DND-41 (cell line): ENCODE results near the gene RBAK.

Experiments used
- ATAC-seq: fragments of 200-7000 bp; cut with Tn5 transposase; 3 replicates; pipeline ENCODE4 v1.9.1; 2021; ENCODE audit warnings: low read depth; ENCODE audit not compliant: insufficient read depth
- DNase-seq: peaks from one replicate; pipeline ENCODE4 v3.0.0-alpha.2; 2020
- H2AFZ ChIP-seq: 2 replicates; pipeline ENCODE4 v1.6.0; 2012; ENCODE audit warnings: low read depth, low read length
- H3K27ac ChIP-seq: 2 replicates; pipeline ENCODE4 v1.5.1; 2012; ENCODE audit warnings: low read length, inconsistent platforms
- H3K27me3 ChIP-seq: fragments of 200-600 bp; sonication (generic); 2 replicates; pipeline ENCODE4 v1.6.0; 2012; ENCODE audit warnings: low read length, mild to moderate bottlenecking, inconsistent platforms; ENCODE audit not compliant: insufficient read depth, poor library complexity
- H3K36me3 ChIP-seq: 2 replicates; pipeline ENCODE4 v1.5.1; 2012; ENCODE audit warnings: low read length, inconsistent platforms; ENCODE audit not compliant: insufficient read depth
- H3K4me1 ChIP-seq: 2 replicates; pipeline ENCODE4 v1.5.1; 2012; ENCODE audit warnings: mild to moderate bottlenecking, low read length; ENCODE audit not compliant: insufficient read depth
- H3K4me2 ChIP-seq: 2 replicates; pipeline ENCODE4 v1.6.0; 2012; ENCODE audit warnings: mild to moderate bottlenecking, moderate library complexity, low read length, inconsistent platforms; ENCODE audit not compliant: insufficient read depth
- H3K4me3 ChIP-seq, 2 experiments: fragments of 200-600 bp in 1 of 2; shearing (Covaris generic) in 1 of 2; 2 replicates each; pipeline ENCODE4 v1.5.1; 2012 to 2016; ENCODE audit warnings: inconsistent platforms in 2 of 2, low read length in 2 of 2, mild to moderate bottlenecking in 2 of 2, low read depth in 1 of 2, moderate library complexity in 1 of 2
- H3K79me2 ChIP-seq: 2 replicates; pipeline ENCODE4 v1.6.0; 2012; ENCODE audit warnings: low read length, inconsistent platforms; ENCODE audit not compliant: insufficient read depth
- H3K9ac ChIP-seq: 2 replicates; pipeline ENCODE4 v1.6.0; 2012; ENCODE audit warnings: low read depth, mild to moderate bottlenecking, inconsistent platforms, low read length, moderate library complexity
- H3K9me3 ChIP-seq: 2 replicates; pipeline ENCODE4 v1.5.1; 2012; ENCODE audit warnings: low read length, moderate library complexity, mild to moderate bottlenecking, inconsistent platforms; ENCODE audit not compliant: insufficient read depth, severe bottlenecking
- H4K20me1 ChIP-seq: 2 replicates; pipeline ENCODE4 v1.6.0; 2012; ENCODE audit warnings: low read length; ENCODE audit not compliant: insufficient read depth
- CTCF ChIP-seq: IDR thresholded peaks from 2 replicates; pipeline ENCODE4 v1.5.1; 2012; ENCODE audit warnings: borderline replicate concordance, low read length, moderate library complexity, mild to moderate bottlenecking; ENCODE audit not compliant: poor library complexity, severe bottlenecking; ENCODE audit errors: extremely low read depth
- EZH2 ChIP-seq: IDR thresholded peaks from 3 replicates; pipeline ENCODE4 v1.6.1; 2012; ENCODE audit warnings: borderline replicate concordance, low read depth, mild to moderate bottlenecking, moderate library complexity, low read length, inconsistent platforms; ENCODE audit not compliant: severe bottlenecking

RBAK gene

GRCh38 chr7:5088906-5089305 lies 43.2 kb downstream of the RBAK start:
- no peaks in the 10 kb centered on the region for H3K27me3 ChIP-seq
- ATAC-seq (no peak), DNase-seq (no peak)
- no peak overlapping the region for H3K27ac ChIP-seq
- no peak overlapping the region for H3K4me3 ChIP-seq
- H3K79me2 ChIP-seq = no peaks in the 10 kb centered on the region
- peaks cover 3% of the 10 kb centered on the region; the same call in 1 of the 2 replicates for H3K4me1 ChIP-seq
- peaks cover 5% of the 10 kb centered on the region for H3K9me3 ChIP-seq
- TF ChIP-seq EZH2 (no peak), CTCF (no peak)
- H3K4me2 ChIP-seq = no peak overlapping the region
- H3K9ac ChIP-seq = no peak overlapping the region
- H4K20me1 ChIP-seq = no peaks in the 10 kb centered on the region
- H2AFZ ChIP-seq = no peak overlapping the region
- H3K36me3 ChIP-seq = no peaks in the 10 kb centered on the region

GRCh38 chr7:5093948-5094347 lies 48.3 kb downstream of the RBAK start:
- H3K4me1 ChIP-seq = no peaks in the 10 kb centered on the region
- peaks cover 19% of the 10 kb centered on the region for H3K9me3 ChIP-seq
- H3K36me3 ChIP-seq = no peaks in the 10 kb centered on the region
- H3K4me2 ChIP-seq = no peak overlapping the region
- no peak overlapping the region for H3K27ac ChIP-seq
- H3K27me3 ChIP-seq = no peaks in the 10 kb centered on the region
- no peak overlapping the region for H3K4me3 ChIP-seq
- H4K20me1 ChIP-seq = no peaks in the 10 kb centered on the region
- no peak overlapping the region for H3K9ac ChIP-seq
- DNase-seq (no peak), ATAC-seq (no peak)
- TF ChIP-seq CTCF (no peak), EZH2 (no peak)
- H3K79me2 ChIP-seq = no peaks in the 10 kb centered on the region
- no peak overlapping the region for H2AFZ ChIP-seq

- Histone ChIP-seq H2AFZ (no peak overlapping the region), H4K20me1 (no peaks in the 10 kb centered on the region), H3K4me3 (no peak overlapping the region), H3K27ac (no peak overlapping the region), H3K9me3 (peaks cover 19% of the 10 kb centered on the region), H3K4me2 (no peak overlapping the region), H3K79me2 (no peaks in the 10 kb centered on the region), H3K36me3 (no peaks in the 10 kb centered on the region), H3K4me1 (no peaks in the 10 kb centered on the region), H3K9ac (no peak overlapping the region), H3K27me3 (no peaks in the 10 kb centered on the region)
- TF ChIP-seq CTCF (no peak), EZH2 (no peak)
- DNase-seq (no peak), ATAC-seq (no peak)
Measured at GRCh38 chr7:5094641-5095040, 49.0 kb downstream of the RBAK start.

- no peak overlapping the region for H3K27ac ChIP-seq
- no peaks in the 10 kb centered on the region for H3K4me1 ChIP-seq
- DNase-seq (no peak), ATAC-seq (no peak)
- H3K36me3 ChIP-seq = no peaks in the 10 kb centered on the region
- H3K9me3 ChIP-seq = no peaks in the 10 kb centered on the region
- H3K4me2 ChIP-seq = no peak overlapping the region
- H2AFZ ChIP-seq = no peak overlapping the region
- TF ChIP-seq EZH2 (no peak), CTCF (no peak)
- no peaks in the 10 kb centered on the region for H3K79me2 ChIP-seq
- H3K4me3 ChIP-seq = no peak overlapping the region
- H4K20me1 ChIP-seq = no peaks in the 10 kb centered on the region
- H3K27me3 ChIP-seq = peaks cover 2% of the 10 kb centered on the region
- H3K9ac ChIP-seq = no peak overlapping the region
Measured at GRCh38 chr7:5116359-5116758, 70.7 kb downstream of the RBAK start.
